Lower lobe of right lung (tissue), 2 donors: Measurements from ENCODE around the gene HEPN1. TPM values are rescaled to one million over a fixed set of nuclear protein-coding genes. Genes with fewer than 3 reads are reported as not detected.

Experiments used
- ATAC-seq, 2 donors: fragments of 200-7000 bp; cut with Tn5 transposase; one replicate each; pipeline ENCODE4 v1.9.1; 2020 to 2022; ENCODE audit warnings: mild to moderate bottlenecking in 2 of 2, moderate library complexity in 2 of 2
- DNase-seq: peaks from one replicate; pipeline ENCODE4 v3.0.0-alpha.2; 2020
- H3K27ac ChIP-seq: fragments of 200-600 bp; one replicate; pipeline ENCODE4 v1.8.0; 2022
- H3K27me3 ChIP-seq: fragments of 200-600 bp; one replicate; pipeline ENCODE4 v1.8.0; 2022; ENCODE audit warnings: low read depth
- H3K36me3 ChIP-seq: fragments of 200-600 bp; one replicate; pipeline ENCODE4 v1.8.0; 2022; ENCODE audit warnings: mild to moderate bottlenecking
- H3K4me1 ChIP-seq: fragments of 200-600 bp; one replicate; pipeline ENCODE4 v1.8.0; 2022
- H3K4me3 ChIP-seq: fragments of 200-600 bp; one replicate; pipeline ENCODE4 v1.8.0; 2022; ENCODE audit warnings: mild to moderate bottlenecking
- H3K9me3 ChIP-seq: fragments of 200-600 bp; one replicate; pipeline ENCODE4 v1.8.0; 2022
- CTCF ChIP-seq: fragments of 200-600 bp; IDR thresholded peaks from one replicate; pipeline ENCODE4 v1.8.0; 2022; ENCODE audit warnings: antibody characterized with exemption, mild to moderate bottlenecking
- intact Hi-C: fragments of 100-400 bp; cut with DNase I; formaldehyde crosslinking; loops from one replicate; pipeline ENCODE4 v1.11.0; 2022
- total RNA-seq: library from RNA; stranded (reverse); fragmentation: NEBNext Ultra II Directional; extraction: Animal tissue kit (Norgen Biotek cat#: 25700); gene quantifications from one replicate; pipeline ENCODE4 v1.2.1, GENCODE V29; 2021
- donor health status: DM: no; HTN: yes; CAD: no; lungs with severe emphysema.

The HEPN1 gene
- total RNA-seq, 1 donor from 2014 or later: not detected

DNA sequence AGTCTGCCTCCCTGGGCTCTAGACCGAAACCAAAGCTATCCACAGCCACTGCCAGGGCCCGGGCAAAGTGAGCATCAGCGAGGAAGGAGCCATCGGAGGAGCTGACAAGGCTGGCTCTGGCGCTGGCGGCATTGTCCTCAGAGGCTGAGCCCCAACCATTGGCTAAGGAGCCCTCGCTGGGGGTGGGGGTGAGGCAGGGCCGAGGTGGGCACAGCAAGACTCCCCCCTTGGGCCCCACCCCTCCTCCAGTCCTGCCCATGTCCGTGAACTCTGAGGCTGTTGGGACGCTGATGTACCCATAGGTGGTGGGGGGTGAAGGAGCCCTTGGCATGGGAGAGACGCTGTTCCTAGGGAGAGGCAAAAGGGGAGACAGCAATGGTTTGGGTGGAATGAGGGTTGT is 32.6 kb upstream of the HEPN1 start:
- Histone ChIP-seq H3K36me3 (peaks cover 7% of the 10 kb centered on the region), H3K4me1 (peaks cover 69% of the 10 kb centered on the region), H3K9me3 (no peaks in the 10 kb centered on the region), H3K27ac (no peak overlapping the region), H3K4me3 (no peak overlapping the region), H3K27me3 (no peaks in the 10 kb centered on the region)
- TF ChIP-seq CTCF: no peak
- intact Hi-C loops: no loop called here
- DNase-seq (no peak), ATAC-seq (no peak)

DNA sequence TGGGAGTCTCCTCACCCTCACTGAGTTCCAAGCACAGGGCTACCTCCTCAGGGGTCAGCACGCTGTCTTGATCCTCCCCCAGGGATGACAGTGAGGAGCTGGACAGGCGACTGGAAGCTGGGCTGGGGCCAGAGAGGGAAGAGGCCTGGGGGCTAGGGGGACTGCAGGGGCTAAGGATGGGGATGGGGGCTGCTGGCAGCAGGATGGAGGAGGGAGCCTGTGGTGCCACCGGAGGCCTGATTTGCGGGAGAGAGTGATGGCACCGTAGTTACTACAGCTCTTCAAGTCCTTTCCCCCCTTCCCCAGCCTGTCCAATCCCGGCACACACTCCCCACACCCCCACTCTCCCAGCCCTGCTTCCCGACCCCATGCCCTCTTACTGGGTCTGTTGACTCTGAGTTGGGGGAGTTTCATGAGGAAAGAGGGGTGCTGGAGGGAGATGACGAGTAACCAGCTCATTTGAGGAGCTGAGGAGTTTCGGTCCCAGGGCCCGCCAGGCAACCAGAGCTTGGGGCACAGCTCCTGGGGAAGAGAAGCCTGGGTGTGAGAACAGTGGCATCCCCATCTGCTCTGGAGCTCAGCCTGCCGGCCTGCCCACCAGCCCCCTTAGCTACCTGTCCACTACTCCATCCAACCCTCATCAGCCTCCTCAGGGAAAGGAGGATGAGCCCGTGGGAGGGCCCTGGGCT is 31.9 kb upstream of the HEPN1 start:
- no peak overlapping the region for H3K27ac ChIP-seq
- peaks cover 7% of the 10 kb centered on the region for H3K36me3 ChIP-seq
- no peak for TF ChIP-seq CTCF
- no peaks in the 10 kb centered on the region for H3K27me3 ChIP-seq
- no peak overlapping the region for H3K4me3 ChIP-seq
- H3K4me1 ChIP-seq: peaks cover 72% of the 10 kb centered on the region
- ATAC-seq (no peak), DNase-seq (no peak)
- intact Hi-C loops: no loop called here
- no peaks in the 10 kb centered on the region for H3K9me3 ChIP-seq

DNA sequence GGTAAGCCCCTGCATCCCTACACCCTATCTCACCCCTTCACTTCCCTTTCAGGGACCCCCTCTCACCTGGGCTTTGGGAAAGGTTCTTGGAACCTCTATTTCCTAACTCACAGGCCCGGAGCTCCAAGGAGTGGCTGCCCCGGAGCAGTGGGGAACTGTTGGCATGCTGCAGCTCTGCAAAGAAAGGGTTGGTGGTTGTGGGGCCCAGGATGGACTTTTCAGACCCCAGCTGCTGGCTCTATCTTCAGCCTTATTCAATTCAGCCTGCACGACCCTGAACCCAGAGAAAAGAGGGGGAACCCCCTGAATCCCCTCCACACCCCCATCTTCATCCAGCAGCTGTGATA is 31.4 kb upstream of the HEPN1 start:
- no peak overlapping the region for H3K27ac ChIP-seq
- intact Hi-C loops: no loop called here
- no peaks in the 10 kb centered on the region for H3K27me3 ChIP-seq
- ATAC-seq: no peak
- peaks cover 7% of the 10 kb centered on the region for H3K36me3 ChIP-seq
- no peak for DNase-seq
- H3K4me3 ChIP-seq: no peak overlapping the region
- peaks cover 72% of the 10 kb centered on the region for H3K4me1 ChIP-seq
- no peak for TF ChIP-seq CTCF
- no peaks in the 10 kb centered on the region for H3K9me3 ChIP-seq

GRCh38 chr11:124889191-124890091 is 29.6 kb upstream of the HEPN1 start:
- DNase-seq (no peak), ATAC-seq (no peak)
- no peak for TF ChIP-seq CTCF
- H3K36me3 ChIP-seq: peaks cover 7% of the 10 kb centered on the region
- intact Hi-C loops: no loop called here
- peaks cover 70% of the 10 kb centered on the region for H3K4me1 ChIP-seq
- no peaks in the 10 kb centered on the region for H3K27me3 ChIP-seq
- no peak overlapping the region for H3K4me3 ChIP-seq
- peak overlapping the region; percentile 12 for H3K27ac ChIP-seq
- no peaks in the 10 kb centered on the region for H3K9me3 ChIP-seq

- no peak overlapping the region for H3K4me3 ChIP-seq
- H3K27me3 ChIP-seq: no peaks in the 10 kb centered on the region
- TF ChIP-seq CTCF: no peak
- intact Hi-C loops: no loop called here
- DNase-seq (no peak), ATAC-seq (no peak)
- H3K9me3 ChIP-seq: no peaks in the 10 kb centered on the region
- peak overlapping the region; percentile 12 for H3K27ac ChIP-seq
- H3K4me1 ChIP-seq: peaks cover 70% of the 10 kb centered on the region
- peaks cover 7% of the 10 kb centered on the region for H3K36me3 ChIP-seq
Observed at GRCh38 chr11:124890151-124890550, 28.9 kb upstream of the HEPN1 start.
